Fibroblast of villous mesenchyme (primary cell): ENCODE data around the gene SYNPR. TPM values are rescaled to one million over a fixed set of nuclear protein-coding genes. Genes with fewer than 3 reads are reported as not detected.

Experiments
- DNase-seq: peaks from one replicate; pipeline ENCODE4 v3.0.0-alpha.2; 2010; ENCODE audit warnings: low read depth
- H3K4me3 ChIP-seq: 2 replicates; pipeline ENCODE4 v1.5.1; 2011; ENCODE audit warnings: low read depth, mild to moderate bottlenecking, low read length
- CTCF ChIP-seq: IDR thresholded peaks from 2 replicates; pipeline ENCODE4 v1.5.1; 2012; ENCODE audit warnings: low read depth, mild to moderate bottlenecking, low read length; ENCODE audit not compliant: insufficient read depth
- total RNA-seq: library from RNA; depleted of rRNA; stranded (reverse); fragments of >200 nt; gene quantifications from 2 replicates; pipeline ENCODE4 v1.2.3, GENCODE V29; 2012

The SYNPR gene
- total RNA-seq, 1 donor = not detected

GRCh38 chr3:63279005-63279841 is 1.1 kb downstream of the SYNPR start:
- no peak overlapping the region for H3K4me3 ChIP-seq
- no peak for DNase-seq
- no peak for TF ChIP-seq CTCF

GRCh38 chr3:63287610-63288009 is 9.5 kb downstream of the SYNPR start:
- DNase-seq = no peak
- TF ChIP-seq CTCF = no peak
- H3K4me3 ChIP-seq = no peak overlapping the region

- no peak for DNase-seq
- no peak for TF ChIP-seq CTCF
- no peak overlapping the region for H3K4me3 ChIP-seq
Observed at GRCh38 chr3:63290686-63291085, 12.6 kb downstream of the SYNPR start.

GRCh38 chr3:63294332-63294731 is 16.2 kb downstream of the SYNPR start:
- no peak overlapping the region for H3K4me3 ChIP-seq
- no peak for DNase-seq
- no peak for TF ChIP-seq CTCF

- no peak overlapping the region for H3K4me3 ChIP-seq
- no peak for TF ChIP-seq CTCF
- no peak for DNase-seq
Observed at GRCh38 chr3:63295356-63295755, 17.2 kb downstream of the SYNPR start.

GRCh38 chr3:63295806-63296205 is 17.7 kb downstream of the SYNPR start:
- TF ChIP-seq CTCF = no peak
- no peak for DNase-seq
- no peak overlapping the region for H3K4me3 ChIP-seq

- DNase-seq = no peak
Observed at GRCh38 chr3:63296249-63296648, 18.1 kb downstream of the SYNPR start.

More at GRCh38 chr3:63296249-63296648, 18.1 kb downstream of the SYNPR start:
- H3K4me3 ChIP-seq = no peak overlapping the region
- TF ChIP-seq CTCF = no peak
